ENCODE results near the gene PELI1.

The PELI1 gene

GRCh38 chr2:64067326-64067725 is 76.9 kb downstream of the PELI1 start:
- Histone ChIP-seq H3K36me3 (ENCODE audit: insufficient read depth, low read length) (no peaks in the 10 kb centered on the region), H3K9me3 (ENCODE audit: insufficient read depth, low read depth, low read length) (no peaks in the 10 kb centered on the region), H3K4me1 (ENCODE audit: insufficient read depth, low read length, poor library complexity, severe bottlenecking) (peaks cover 9% of the 10 kb centered on the region), H3K9ac (ENCODE audit: low read depth, low read length, poor library complexity, severe bottlenecking) (no peak overlapping the region), H3F3A (ENCODE audit: low read depth) (no peaks in the 10 kb centered on the region), H3K79me2 (ENCODE audit: insufficient read depth, low read length) (no peaks in the 10 kb centered on the region), H3K9me2 (replicated peaks; ENCODE audit: low read depth, low read length) (no peaks in the 10 kb centered on the region), H3K4me3 (ENCODE audit: low read length, poor library complexity, severe bottlenecking) (no peak overlapping the region), H4K20me1 (ENCODE audit: insufficient read depth, low read length, poor library complexity, severe bottlenecking) (no peaks in the 10 kb centered on the region), H3K27me3 (ENCODE audit: insufficient read depth, low read length, poor library complexity, severe bottlenecking) (no peaks in the 10 kb centered on the region), H2AFZ (ENCODE audit: low read length) (no peak overlapping the region), H3K4me2 (ENCODE audit: low read depth, low read length, poor library complexity, severe bottlenecking) (no peak overlapping the region)
- no peak for TF ChIP-seq CTCF (conservative IDR thresholded peaks at IDR 0.05; ENCODE audit: low read length)
- TF ChIP-seq EZH2phosphoT487 (IDR thresholded peaks at IDR 0.05; ENCODE audit: borderline replicate concordance): no peak

GRCh38 chr2:64065516-64065915 is 78.7 kb downstream of the PELI1 start:
- Histone ChIP-seq H3K9me2 (replicated peaks; ENCODE audit: low read depth, low read length) (no peaks in the 10 kb centered on the region), H3K4me3 (ENCODE audit: low read length, poor library complexity, severe bottlenecking) (no peak overlapping the region), H3F3A (ENCODE audit: low read depth) (no peaks in the 10 kb centered on the region), H3K4me1 (ENCODE audit: insufficient read depth, low read length, poor library complexity, severe bottlenecking) (peaks cover 9% of the 10 kb centered on the region), H3K36me3 (ENCODE audit: insufficient read depth, low read length) (no peaks in the 10 kb centered on the region), H2AFZ (ENCODE audit: low read length) (no peak overlapping the region), H3K9me3 (ENCODE audit: insufficient read depth, low read depth, low read length) (no peaks in the 10 kb centered on the region), H3K27me3 (ENCODE audit: insufficient read depth, low read length, poor library complexity, severe bottlenecking) (no peaks in the 10 kb centered on the region), H4K20me1 (ENCODE audit: insufficient read depth, low read length, poor library complexity, severe bottlenecking) (no peaks in the 10 kb centered on the region), H3K9ac (ENCODE audit: low read depth, low read length, poor library complexity, severe bottlenecking) (no peak overlapping the region), H3K79me2 (ENCODE audit: insufficient read depth, low read length) (no peaks in the 10 kb centered on the region), H3K4me2 (ENCODE audit: low read depth, low read length, poor library complexity, severe bottlenecking) (no peak overlapping the region)
- TF ChIP-seq CTCF (conservative IDR thresholded peaks at IDR 0.05; ENCODE audit: low read length) (no peak), EZH2phosphoT487 (IDR thresholded peaks at IDR 0.05; ENCODE audit: borderline replicate concordance) (no peak)

GRCh38 chr2:64063924-64064331 is 80.3 kb downstream of the PELI1 start:
- Histone ChIP-seq H2AFZ (ENCODE audit: low read length) (peak overlapping the region; percentile 9; the same call in 1 of the 2 replicates), H3K4me2 (ENCODE audit: low read depth, low read length, poor library complexity, severe bottlenecking) (no peak overlapping the region), H3K36me3 (ENCODE audit: insufficient read depth, low read length) (no peaks in the 10 kb centered on the region), H3K9me2 (replicated peaks; ENCODE audit: low read depth, low read length) (no peaks in the 10 kb centered on the region), H3K27me3 (ENCODE audit: insufficient read depth, low read length, poor library complexity, severe bottlenecking) (no peaks in the 10 kb centered on the region), H3K9ac (ENCODE audit: low read depth, low read length, poor library complexity, severe bottlenecking) (no peak overlapping the region), H3K4me3 (ENCODE audit: low read length, poor library complexity, severe bottlenecking) (no peak overlapping the region), H4K20me1 (ENCODE audit: insufficient read depth, low read length, poor library complexity, severe bottlenecking) (no peaks in the 10 kb centered on the region), H3K9me3 (ENCODE audit: insufficient read depth, low read depth, low read length) (no peaks in the 10 kb centered on the region), H3F3A (ENCODE audit: low read depth) (no peaks in the 10 kb centered on the region), H3K79me2 (ENCODE audit: insufficient read depth, low read length) (no peaks in the 10 kb centered on the region), H3K4me1 (ENCODE audit: insufficient read depth, low read length, poor library complexity, severe bottlenecking) (peaks cover 9% of the 10 kb centered on the region)
- no peak for TF ChIP-seq CTCF (conservative IDR thresholded peaks at IDR 0.05; ENCODE audit: low read length)
